Fibroblast of mammary gland (primary cell): Measurements from ENCODE around the gene HOXD3.

Experiments used
- DNase-seq: peaks from one replicate; pipeline ENCODE4 v3.0.0-alpha.2; 2010; ENCODE audit warnings: low read depth
- H3K4me3 ChIP-seq: 2 replicates; pipeline ENCODE4 v1.5.1; 2011; ENCODE audit warnings: low read depth, mild to moderate bottlenecking, low read length, moderate library complexity; ENCODE audit not compliant: control insufficient read depth
- TF ChIP-seq, protein P1 (sequence below): conservative IDR thresholded peaks from 2 replicates; pipeline ENCODE4 v1.5.1; 2011; ENCODE audit warnings: low read depth, low read length, inconsistent platforms; ENCODE audit not compliant: control insufficient read depth, insufficient read depth

The HOXD3 gene

DNA sequence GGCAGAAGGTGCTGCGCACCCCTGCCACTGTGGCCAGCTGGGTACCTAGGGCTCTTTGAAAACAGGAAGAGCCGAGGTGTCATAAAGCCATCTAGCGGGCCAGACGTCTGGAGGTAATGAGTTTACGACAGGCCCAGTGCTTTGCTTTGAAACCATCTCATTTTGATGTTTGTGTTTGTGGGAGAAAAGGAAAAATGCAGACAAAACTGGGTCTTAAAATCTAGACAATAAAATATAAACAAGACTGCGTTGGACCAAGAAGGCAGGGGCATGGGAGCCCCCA, 31.4 kb upstream of the HOXD3 start:
- TF ChIP-seq, protein P1, sequence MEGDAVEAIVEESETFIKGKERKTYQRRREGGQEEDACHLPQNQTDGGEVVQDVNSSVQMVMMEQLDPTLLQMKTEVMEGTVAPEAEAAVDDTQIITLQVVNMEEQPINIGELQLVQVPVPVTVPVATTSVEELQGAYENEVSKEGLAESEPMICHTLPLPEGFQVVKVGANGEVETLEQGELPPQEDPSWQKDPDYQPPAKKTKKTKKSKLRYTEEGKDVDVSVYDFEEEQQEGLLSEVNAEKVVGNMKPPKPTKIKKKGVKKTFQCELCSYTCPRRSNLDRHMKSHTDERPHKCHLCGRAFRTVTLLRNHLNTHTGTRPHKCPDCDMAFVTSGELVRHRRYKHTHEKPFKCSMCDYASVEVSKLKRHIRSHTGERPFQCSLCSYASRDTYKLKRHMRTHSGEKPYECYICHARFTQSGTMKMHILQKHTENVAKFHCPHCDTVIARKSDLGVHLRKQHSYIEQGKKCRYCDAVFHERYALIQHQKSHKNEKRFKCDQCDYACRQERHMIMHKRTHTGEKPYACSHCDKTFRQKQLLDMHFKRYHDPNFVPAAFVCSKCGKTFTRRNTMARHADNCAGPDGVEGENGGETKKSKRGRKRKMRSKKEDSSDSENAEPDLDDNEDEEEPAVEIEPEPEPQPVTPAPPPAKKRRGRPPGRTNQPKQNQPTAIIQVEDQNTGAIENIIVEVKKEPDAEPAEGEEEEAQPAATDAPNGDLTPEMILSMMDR = no peak
- DNase-seq = no peak
- no peak overlapping the region for H3K4me3 ChIP-seq

DNA sequence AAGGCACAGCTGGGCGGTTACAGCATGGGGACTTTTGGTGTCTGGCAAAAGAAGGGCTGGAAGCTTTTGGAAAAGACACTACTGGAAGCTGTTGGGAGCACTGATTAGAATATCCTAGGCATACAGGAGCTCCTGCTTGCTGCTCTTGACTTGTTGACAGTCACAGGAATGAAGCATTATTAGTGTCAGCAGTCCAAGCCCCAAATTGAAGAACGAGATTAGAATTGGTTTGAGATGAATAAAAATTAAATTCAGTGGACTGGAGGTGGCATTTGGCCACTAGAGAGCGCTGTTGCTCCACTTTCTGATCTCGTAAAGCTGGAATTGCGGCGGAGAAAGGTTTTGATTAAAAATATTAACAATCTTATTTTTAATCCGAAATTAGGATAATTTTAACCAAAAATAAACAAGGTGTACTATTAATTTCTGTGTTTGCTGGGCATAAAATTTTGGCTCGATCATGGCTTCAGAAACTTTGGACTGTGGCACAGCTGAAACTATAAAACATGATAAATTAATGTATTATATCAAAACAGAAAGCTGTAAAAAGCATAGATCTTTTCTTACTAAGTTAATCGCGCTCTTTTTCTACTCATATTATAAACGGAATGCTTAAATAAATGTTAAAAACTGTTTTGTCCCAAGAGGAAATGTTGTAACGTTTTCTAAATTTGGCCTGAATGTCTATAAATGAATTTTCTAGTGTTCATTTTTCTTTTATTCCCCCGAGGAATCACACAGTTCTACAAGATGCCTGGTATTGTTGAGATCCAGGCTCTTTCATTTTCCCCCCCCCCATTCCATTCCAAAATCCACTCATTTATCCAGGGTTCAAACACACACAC, 30.0 kb upstream of the HOXD3 start:
- TF ChIP-seq, protein P1 = peak; percentile 81
- DNase-seq = peak; percentile 76
- H3K4me3 ChIP-seq = peak overlapping the region; percentile 21

DNA sequence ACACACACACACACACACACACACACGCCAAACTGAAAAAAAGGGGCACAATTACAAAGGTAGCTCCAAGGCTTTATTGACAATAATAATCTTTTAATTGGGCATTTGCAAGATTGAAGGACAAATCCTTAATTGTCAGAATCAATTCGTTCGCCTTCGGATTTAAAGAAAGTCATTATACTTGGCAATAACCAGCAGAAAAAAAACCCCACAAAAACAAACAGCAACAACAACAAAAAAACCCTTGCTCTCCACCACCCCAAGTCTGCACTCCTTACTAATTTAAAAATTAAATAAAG, 29.4 kb upstream of the HOXD3 start:
- TF ChIP-seq, protein P1 = no peak
- no peak for DNase-seq

DNA sequence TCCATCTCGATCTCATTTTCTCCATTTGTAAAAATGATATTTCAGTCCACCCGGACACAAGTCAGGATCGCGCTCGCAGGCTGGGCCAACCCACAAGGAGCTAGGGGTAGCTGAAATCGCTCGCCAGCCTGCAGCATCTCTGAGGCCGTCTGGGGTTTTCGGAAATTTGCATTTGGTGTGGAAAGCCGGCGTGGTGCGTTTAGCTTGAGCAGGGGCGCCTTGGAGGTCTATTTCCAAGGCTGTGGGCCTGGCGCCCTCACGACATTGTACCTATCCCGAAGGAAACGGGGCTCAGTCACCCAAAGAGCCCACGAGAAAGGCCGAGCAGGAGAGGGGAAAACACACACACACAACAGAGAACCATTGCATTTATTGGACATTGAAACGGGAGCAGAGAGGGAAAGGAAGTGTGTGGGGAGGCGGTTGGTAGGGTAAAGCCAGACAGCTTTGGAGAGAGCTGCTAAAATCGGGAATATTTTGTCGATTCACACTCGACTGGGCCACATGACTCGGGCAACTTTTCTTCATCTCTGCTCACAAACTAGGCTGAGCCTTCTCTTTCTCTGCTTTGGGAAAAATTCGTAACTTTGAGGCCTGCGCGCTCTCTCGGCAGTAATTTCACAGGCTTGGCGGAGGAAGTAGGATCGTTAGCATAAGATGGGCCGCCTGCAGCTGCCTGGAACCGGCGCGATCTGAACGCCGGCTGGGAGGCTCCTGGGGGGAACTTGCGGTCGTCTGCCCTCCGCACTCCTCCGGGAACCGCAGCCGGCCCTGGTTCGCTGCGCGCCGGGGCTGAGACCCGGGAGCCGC, 28.7 kb upstream of the HOXD3 start:
- TF ChIP-seq, protein P1 = no peak
- DNase-seq = peak; percentile 45
- peak overlapping the region; percentile 56 for H3K4me3 ChIP-seq

More for the DNA sequence above, 29.4 kb upstream of the HOXD3 start:
- peak overlapping the region; percentile 56 for H3K4me3 ChIP-seq

- TF ChIP-seq, protein P1 = no peak
- peak within 1 kb of the TSS; percentile 71 for H3K4me3 ChIP-seq
- peak; percentile 88 for DNase-seq
Measured at GRCh38 chr2:176128982-176129796, 27.9 kb upstream of the HOXD3 start, which contains the start of gene HOXD8. Gene HOXD8 (plus strand): TSS chr2:176129705. CDS start chr2:176130367, 662 bp downstream.

GRCh38 chr2:176129813-176130146, 27.3 kb upstream of the HOXD3 start:
- peak overlapping the region; percentile 56 for H3K4me3 ChIP-seq
- TF ChIP-seq, protein P1 = no peak
- DNase-seq = no peak
